GM23338 (cell line): ENCODE measurements around the gene AP2A2.

Experiments
- EZH2 ChIP-seq: fragments of 200-600 bp; sonication (generic); IDR thresholded peaks from one replicate; pipeline ENCODE4 v1.8.0; 2017; ENCODE audit warnings: antibody characterized with exemption, mild to moderate bottlenecking, low read depth; ENCODE audit not compliant: unreplicated experiment
- EZH2phosphoT487 ChIP-seq: fragments of 200-600 bp; sonication (generic); IDR thresholded peaks from one replicate; pipeline ENCODE4 v1.8.1; 2018; ENCODE audit warnings: antibody characterized with exemption; ENCODE audit not compliant: unreplicated experiment
- TF ChIP-seq, protein P1 (sequence below), 2 experiments: fragments of 200-600 bp in 1 of 2; sonication (generic) in 1 of 2; conservative IDR thresholded peaks; 2 replicates each; pipeline versions ENCODE4 v1.5.1 to v1.6.1; 2016 to 2017; ENCODE audit warnings: antibody characterized with exemption in 2 of 2, low read depth in 2 of 2, mild to moderate bottlenecking in 2 of 2, moderate library complexity in 1 of 2
- TF ChIP-seq, protein P2 (sequence below): fragments of 250-450 bp; sonication (Bioruptor Pico); IDR thresholded peaks from 2 replicates; pipeline ENCODE4 v1.5.0; 2020; ENCODE audit warnings: mild to moderate bottlenecking, moderate library complexity

- TF ChIP-seq, protein P1, sequence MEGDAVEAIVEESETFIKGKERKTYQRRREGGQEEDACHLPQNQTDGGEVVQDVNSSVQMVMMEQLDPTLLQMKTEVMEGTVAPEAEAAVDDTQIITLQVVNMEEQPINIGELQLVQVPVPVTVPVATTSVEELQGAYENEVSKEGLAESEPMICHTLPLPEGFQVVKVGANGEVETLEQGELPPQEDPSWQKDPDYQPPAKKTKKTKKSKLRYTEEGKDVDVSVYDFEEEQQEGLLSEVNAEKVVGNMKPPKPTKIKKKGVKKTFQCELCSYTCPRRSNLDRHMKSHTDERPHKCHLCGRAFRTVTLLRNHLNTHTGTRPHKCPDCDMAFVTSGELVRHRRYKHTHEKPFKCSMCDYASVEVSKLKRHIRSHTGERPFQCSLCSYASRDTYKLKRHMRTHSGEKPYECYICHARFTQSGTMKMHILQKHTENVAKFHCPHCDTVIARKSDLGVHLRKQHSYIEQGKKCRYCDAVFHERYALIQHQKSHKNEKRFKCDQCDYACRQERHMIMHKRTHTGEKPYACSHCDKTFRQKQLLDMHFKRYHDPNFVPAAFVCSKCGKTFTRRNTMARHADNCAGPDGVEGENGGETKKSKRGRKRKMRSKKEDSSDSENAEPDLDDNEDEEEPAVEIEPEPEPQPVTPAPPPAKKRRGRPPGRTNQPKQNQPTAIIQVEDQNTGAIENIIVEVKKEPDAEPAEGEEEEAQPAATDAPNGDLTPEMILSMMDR (conservative IDR thresholded peaks at IDR 0.05; ENCODE audit: low read depth in 2 of 2): no peak
- TF ChIP-seq EZH2: no peak
- TF ChIP-seq, protein P2, sequence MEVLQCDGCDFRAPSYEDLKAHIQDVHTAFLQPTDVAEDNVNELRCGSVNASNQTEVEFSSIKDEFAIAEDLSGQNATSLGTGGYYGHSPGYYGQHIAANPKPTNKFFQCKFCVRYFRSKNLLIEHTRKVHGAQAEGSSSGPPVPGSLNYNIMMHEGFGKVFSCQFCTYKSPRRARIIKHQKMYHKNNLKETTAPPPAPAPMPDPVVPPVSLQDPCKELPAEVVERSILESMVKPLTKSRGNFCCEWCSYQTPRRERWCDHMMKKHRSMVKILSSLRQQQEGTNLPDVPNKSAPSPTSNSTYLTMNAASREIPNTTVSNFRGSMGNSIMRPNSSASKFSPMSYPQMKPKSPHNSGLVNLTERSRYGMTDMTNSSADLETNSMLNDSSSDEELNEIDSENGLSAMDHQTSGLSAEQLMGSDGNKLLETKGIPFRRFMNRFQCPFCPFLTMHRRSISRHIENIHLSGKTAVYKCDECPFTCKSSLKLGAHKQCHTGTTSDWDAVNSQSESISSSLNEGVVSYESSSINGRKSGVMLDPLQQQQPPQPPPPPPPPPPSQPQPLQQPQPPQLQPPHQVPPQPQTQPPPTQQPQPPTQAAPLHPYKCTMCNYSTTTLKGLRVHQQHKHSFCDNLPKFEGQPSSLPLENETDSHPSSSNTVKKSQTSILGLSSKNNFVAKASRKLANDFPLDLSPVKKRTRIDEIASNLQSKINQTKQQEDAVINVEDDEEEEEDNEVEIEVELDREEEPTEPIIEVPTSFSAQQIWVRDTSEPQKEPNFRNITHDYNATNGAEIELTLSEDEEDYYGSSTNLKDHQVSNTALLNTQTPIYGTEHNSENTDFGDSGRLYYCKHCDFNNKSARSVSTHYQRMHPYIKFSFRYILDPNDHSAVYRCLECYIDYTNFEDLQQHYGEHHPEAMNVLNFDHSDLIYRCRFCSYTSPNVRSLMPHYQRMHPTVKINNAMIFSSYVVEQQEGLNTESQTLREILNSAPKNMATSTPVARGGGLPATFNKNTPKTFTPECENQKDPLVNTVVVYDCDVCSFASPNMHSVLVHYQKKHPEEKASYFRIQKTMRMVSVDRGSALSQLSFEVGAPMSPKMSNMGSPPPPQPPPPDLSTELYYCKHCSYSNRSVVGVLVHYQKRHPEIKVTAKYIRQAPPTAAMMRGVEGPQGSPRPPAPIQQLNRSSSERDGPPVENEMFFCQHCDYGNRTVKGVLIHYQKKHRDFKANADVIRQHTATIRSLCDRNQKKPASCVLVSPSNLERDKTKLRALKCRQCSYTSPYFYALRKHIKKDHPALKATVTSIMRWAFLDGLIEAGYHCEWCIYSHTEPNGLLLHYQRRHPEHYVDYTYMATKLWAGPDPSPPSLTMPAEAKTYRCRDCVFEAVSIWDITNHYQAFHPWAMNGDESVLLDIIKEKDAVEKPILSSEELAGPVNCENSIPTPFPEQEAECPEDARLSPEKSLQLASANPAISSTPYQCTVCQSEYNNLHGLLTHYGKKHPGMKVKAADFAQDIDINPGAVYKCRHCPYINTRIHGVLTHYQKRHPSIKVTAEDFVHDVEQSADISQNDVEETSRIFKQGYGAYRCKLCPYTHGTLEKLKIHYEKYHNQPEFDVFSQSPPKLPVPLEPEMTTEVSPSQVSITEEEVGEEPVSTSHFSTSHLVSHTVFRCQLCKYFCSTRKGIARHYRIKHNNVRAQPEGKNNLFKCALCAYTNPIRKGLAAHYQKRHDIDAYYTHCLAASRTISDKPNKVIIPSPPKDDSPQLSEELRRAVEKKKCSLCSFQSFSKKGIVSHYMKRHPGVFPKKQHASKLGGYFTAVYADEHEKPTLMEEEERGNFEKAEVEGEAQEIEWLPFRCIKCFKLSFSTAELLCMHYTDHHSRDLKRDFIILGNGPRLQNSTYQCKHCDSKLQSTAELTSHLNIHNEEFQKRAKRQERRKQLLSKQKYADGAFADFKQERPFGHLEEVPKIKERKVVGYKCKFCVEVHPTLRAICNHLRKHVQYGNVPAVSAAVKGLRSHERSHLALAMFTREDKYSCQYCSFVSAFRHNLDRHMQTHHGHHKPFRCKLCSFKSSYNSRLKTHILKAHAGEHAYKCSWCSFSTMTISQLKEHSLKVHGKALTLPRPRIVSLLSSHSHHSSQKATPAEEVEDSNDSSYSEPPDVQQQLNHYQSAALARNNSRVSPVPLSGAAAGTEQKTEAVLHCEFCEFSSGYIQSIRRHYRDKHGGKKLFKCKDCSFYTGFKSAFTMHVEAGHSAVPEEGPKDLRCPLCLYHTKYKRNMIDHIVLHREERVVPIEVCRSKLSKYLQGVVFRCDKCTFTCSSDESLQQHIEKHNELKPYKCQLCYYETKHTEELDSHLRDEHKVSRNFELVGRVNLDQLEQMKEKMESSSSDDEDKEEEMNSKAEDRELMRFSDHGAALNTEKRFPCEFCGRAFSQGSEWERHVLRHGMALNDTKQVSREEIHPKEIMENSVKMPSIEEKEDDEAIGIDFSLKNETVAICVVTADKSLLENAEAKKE (CRISPR knock-in tag): no peak
- no peak for TF ChIP-seq EZH2phosphoT487
Measured at GRCh38 chr11:926341-926916, 759 bp downstream of the AP2A2 start.
